ENCODE results near the gene AIFM2. TPM values are rescaled to one million over a fixed set of nuclear protein-coding genes. Genes with fewer than 3 reads are reported as not detected.
"Not testable (repeated sequence)": the region's sequence is repeated elsewhere in the genome, so short reads cannot be mapped to it uniquely, and the experiment has no call there.

AIFM2 gene
- 10 to 100 TPM; 22.0 to 38.3 (median 31.1) TPM for total RNA-seq

GRCh38 chr10:70132098-70133029 lies at the start of gene AIFM2:
TSS of gene AIFM2 (minus strand) at chr10:70132825. CDS start at chr10:70124084, 8,741 bp downstream.
- no peaks in the 10 kb centered on the region for H3K27me3 ChIP-seq
- H3K4me3 ChIP-seq (replicated peaks in 1 of 3): peak within 1 kb of the TSS; percentile 0 to 66 (median 47)
- DNase-seq: peak; percentile 92 to 93
- WGBS, 2 donors: 8 to 19% methylated on average over 22 to 48 of the region's 80 CpGs
- H3K27ac ChIP-seq: peak within 1 kb of the TSS; percentile 92 to 97 (median 96)
- TF ChIP-seq CTCF (IDR thresholded peaks at IDR 0.05): no peak
- TF ChIP-seq POLR2A (IDR thresholded peaks at IDR 0.05): peak in 1 of 2 donors; percentile 77
- peaks cover 22 to 29% of the 10 kb centered on the region in 2 donors for H3K4me1 ChIP-seq
- intact Hi-C loops (cut with DNase I): no loop called here
- no peaks in the 10 kb centered on the region for H3K36me3 ChIP-seq
- no peaks in the 10 kb centered on the region for H3K9me3 ChIP-seq

DNA sequence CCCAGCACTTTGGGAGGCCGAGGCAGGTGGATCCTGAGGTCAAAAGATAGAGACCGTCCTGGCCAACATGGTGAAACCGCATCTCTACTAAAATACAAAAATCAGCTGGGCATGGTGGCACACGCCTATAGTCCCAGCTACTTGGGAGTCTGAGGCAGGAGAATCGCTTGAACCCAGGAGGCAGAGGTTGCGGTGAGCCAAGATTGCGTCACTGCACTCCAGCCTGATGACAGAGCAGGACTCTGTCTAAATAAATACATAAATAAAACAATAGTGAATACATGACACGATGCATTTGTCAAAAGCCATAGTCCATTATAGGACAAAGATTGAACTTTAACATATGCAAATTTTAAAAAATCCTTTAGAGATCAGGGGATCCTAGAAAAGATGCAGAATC lies 46.6 kb upstream of the AIFM2 start:
- intact Hi-C loops (cut with DNase I); DNase-seq; H3K4me1 ChIP-seq; H3K27me3 ChIP-seq; H3K9me3 ChIP-seq; H3K36me3 ChIP-seq; H3K27ac ChIP-seq; H3K4me3 ChIP-seq (replicated peaks in 1 of 3): not testable (repeated sequence)
- 90 to 93% methylated on average over 8 of the region's 8 CpGs for WGBS, 2 donors

DNA sequence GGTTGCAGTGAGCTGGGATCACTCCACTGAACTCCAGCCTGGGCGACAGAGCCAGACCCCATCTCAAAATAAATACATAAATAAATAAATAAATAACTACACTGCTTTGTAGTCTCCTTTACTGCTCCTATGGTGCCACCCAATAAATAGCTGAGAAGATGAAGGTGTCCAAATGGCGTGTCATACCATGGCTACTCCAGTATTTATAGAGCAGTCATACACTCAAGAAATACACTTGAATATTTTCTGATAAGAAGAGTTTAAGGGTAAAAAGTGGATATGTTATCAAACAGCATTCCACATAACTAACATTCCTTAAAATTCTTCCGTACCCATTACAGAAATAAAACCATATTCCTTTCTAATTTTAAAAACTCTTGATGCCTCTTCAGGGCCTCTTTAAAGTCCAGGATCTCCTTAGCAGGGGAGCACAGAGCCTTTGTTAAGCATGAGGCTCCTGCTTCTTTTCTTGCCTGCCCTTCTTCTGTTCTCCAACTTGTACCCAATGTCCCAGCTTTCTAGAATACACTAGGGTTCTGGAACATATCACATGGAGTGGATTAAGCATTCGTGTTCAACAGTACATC lies 45.6 kb upstream of the AIFM2 start:
- intact Hi-C loops (cut with DNase I): no loop called here
- WGBS, 2 donors: 83 to 88% methylated on average over 4 of the region's 4 CpGs

DNA sequence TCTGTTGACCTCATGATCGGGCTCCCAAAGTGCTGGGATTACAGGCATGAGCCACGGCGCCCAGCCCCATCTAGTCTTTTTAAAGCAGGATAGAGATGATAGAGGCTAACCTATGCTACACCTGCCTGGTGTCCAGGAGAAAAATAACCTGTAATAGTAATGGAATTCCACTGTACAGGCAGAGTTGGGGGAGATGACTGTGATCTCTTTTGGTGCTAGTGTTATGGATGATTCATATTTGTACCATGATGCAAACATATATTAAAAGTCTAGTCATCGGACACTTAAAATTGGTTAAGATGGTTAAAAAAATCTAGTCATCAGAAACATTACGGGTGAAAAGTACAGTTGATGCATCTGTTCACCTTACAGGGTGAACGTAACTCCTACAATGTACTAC lies 43.8 kb upstream of the AIFM2 start:
- intact Hi-C loops (cut with DNase I): no loop called here
- 75 to 87% methylated on average over 6 of the region's 6 CpGs for WGBS, 2 donors
- H3K9me3 ChIP-seq: no peaks in the 10 kb centered on the region
- no peak for DNase-seq
- H3K36me3 ChIP-seq: no peaks in the 10 kb centered on the region
- TF ChIP-seq CTCF (IDR thresholded peaks at IDR 0.05): no peak
- TF ChIP-seq POLR2A (IDR thresholded peaks at IDR 0.05): no peak
- H3K27ac ChIP-seq: no peak overlapping the region
- no peaks in the 10 kb centered on the region for H3K27me3 ChIP-seq
- H3K4me1 ChIP-seq: no peaks in the 10 kb centered on the region
- no peak overlapping the region for H3K4me3 ChIP-seq (replicated peaks in 1 of 3)

More for the DNA sequence above, 45.6 kb upstream of the AIFM2 start:
- no peak for DNase-seq
- no peaks in the 10 kb centered on the region for H3K9me3 ChIP-seq
- H3K4me1 ChIP-seq: no peaks in the 10 kb centered on the region
- H3K27me3 ChIP-seq: no peaks in the 10 kb centered on the region
- H3K36me3 ChIP-seq: no peaks in the 10 kb centered on the region
- TF ChIP-seq CTCF (IDR thresholded peaks at IDR 0.05): no peak
- TF ChIP-seq POLR2A (IDR thresholded peaks at IDR 0.05): no peak
- no peak overlapping the region for H3K27ac ChIP-seq
- H3K4me3 ChIP-seq (replicated peaks in 1 of 3): no peak overlapping the region

DNA sequence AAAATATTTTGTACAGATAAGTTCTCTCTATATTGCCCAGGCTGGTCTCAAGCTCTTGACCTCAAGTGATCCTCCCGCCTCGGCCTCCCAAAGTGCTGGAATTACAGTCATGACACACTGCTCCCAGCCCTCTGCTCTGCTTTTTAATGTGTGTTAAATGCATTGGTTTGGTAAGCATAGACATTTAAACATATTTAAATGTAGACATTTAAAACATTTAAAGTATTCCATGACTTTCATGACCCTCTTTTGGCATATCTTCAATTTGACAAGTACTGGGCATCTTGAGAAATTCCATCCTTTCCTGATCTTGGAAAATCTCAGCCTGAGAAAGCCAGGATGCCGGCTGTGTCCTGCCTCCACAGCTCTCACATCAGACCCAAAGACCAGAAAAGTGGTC lies 42.9 kb upstream of the AIFM2 start:
- 92 to 93% methylated on average over 3 of the region's 3 CpGs for WGBS, 2 donors
- H3K36me3 ChIP-seq: no peaks in the 10 kb centered on the region
- TF ChIP-seq CTCF (IDR thresholded peaks at IDR 0.05) (no peak), POLR2A (IDR thresholded peaks at IDR 0.05) (no peak)
- no peak for DNase-seq
- H3K9me3 ChIP-seq: no peaks in the 10 kb centered on the region
- H3K27me3 ChIP-seq: no peaks in the 10 kb centered on the region
- intact Hi-C loops (cut with DNase I): no loop called here
- no peak overlapping the region for H3K27ac ChIP-seq
- H3K4me1 ChIP-seq: peaks cover 0 to 4% of the 10 kb centered on the region in 2 donors
- no peak overlapping the region for H3K4me3 ChIP-seq (replicated peaks in 1 of 3)

Measured in thyroid gland (tissue), 4 donors.